Measurements from ENCODE around the gene MEG3. TPM values are rescaled to one million over a fixed set of nuclear protein-coding genes. Genes with fewer than 3 reads are reported as not detected.

The MEG3 gene
- total RNA-seq, 1 experiment from 2014 or later: 62.4 TPM

GRCh38 chr14:100823413-100824080, 2.4 kb upstream of the MEG3 start:
- POLR2A ChIA-PET: no interaction called here
- TF ChIP-seq POLR2AphosphoS5 (IDR thresholded peaks at IDR 0.05; ENCODE audit: low read depth, low read length): no peak
- TF ChIP-seq, protein P1, sequence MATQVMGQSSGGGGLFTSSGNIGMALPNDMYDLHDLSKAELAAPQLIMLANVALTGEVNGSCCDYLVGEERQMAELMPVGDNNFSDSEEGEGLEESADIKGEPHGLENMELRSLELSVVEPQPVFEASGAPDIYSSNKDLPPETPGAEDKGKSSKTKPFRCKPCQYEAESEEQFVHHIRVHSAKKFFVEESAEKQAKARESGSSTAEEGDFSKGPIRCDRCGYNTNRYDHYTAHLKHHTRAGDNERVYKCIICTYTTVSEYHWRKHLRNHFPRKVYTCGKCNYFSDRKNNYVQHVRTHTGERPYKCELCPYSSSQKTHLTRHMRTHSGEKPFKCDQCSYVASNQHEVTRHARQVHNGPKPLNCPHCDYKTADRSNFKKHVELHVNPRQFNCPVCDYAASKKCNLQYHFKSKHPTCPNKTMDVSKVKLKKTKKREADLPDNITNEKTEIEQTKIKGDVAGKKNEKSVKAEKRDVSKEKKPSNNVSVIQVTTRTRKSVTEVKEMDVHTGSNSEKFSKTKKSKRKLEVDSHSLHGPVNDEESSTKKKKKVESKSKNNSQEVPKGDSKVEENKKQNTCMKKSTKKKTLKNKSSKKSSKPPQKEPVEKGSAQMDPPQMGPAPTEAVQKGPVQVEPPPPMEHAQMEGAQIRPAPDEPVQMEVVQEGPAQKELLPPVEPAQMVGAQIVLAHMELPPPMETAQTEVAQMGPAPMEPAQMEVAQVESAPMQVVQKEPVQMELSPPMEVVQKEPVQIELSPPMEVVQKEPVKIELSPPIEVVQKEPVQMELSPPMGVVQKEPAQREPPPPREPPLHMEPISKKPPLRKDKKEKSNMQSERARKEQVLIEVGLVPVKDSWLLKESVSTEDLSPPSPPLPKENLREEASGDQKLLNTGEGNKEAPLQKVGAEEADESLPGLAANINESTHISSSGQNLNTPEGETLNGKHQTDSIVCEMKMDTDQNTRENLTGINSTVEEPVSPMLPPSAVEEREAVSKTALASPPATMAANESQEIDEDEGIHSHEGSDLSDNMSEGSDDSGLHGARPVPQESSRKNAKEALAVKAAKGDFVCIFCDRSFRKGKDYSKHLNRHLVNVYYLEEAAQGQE (IDR thresholded peaks at IDR 0.05; ENCODE audit: insufficient read depth in 1 of 2, low read depth in 2 of 2, low read length in 1 of 2): no peak
- TF ChIP-seq TCF7L2 (IDR thresholded peaks at IDR 0.05; ENCODE audit: low read depth, low read length): no peak
- no peak for TF ChIP-seq CTCF (IDR thresholded peaks at IDR 0.05)
- no peak for TF ChIP-seq SIN3A (IDR thresholded peaks at IDR 0.05; ENCODE audit: borderline replicate concordance, insufficient read depth, low read depth, low read length)
- intact Hi-C loops (cut with micrococcal nuclease; ENCODE audit: unreplicated experiment): no loop called here
- H3K4me1 ChIP-seq (ENCODE audit: control insufficient read depth, insufficient read depth, low read length): no peaks in the 10 kb centered on the region
- H3K4me3 ChIP-seq (ENCODE audit: low read depth in 2 of 2, low read length in 2 of 2): no peak overlapping the region
- in situ Hi-C loops (cut with HindIII; ENCODE audit: low pct_unique_long_range_greater_than_20kb, low sequenced_read_pairs): no loop called here
- H3K36me3 ChIP-seq (ENCODE audit: control insufficient read depth, insufficient read depth, low read length): no peaks in the 10 kb centered on the region
- H3K27me3 ChIP-seq (ENCODE audit: control insufficient read depth, insufficient read depth, low read length): no peaks in the 10 kb centered on the region
- no peak for ATAC-seq
- no peak overlapping the region for H3K27ac ChIP-seq (ENCODE audit: low read length)
- CTCF ChIA-PET: no interaction called here
- no peak for DNase-seq (ENCODE audit: low read depth, low spot score)
- BruUV-seq (replicated peaks): no TSS peak
- H3K9me3 ChIP-seq (ENCODE audit: control insufficient read depth, insufficient read depth, low read depth, low read length): no peaks in the 10 kb centered on the region

DNA sequence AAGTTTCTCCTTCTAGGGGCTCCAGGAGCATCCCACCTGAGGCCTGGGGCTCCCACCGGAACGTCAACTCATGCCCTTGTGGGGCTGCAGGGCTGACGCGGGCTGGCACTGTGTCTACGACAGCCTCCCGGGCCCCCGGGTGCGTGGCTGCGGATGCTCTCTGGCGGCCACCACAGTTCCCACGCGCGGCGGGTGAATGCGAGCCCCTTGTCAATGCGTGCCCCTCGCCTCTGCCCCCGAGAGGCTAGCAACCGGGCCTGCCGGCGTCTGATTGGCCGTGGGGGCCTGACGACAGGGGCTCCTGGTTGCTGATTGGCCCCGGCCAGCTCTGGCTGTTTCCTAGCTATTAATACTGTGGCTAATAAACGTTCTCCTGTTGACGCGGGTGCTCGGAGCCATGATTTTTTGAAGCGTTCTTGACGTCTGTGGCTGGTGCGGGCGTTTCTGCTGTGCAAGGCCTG, 1.8 kb upstream of the MEG3 start:
- ChIA-PET POLR2A (no interaction called here), CTCF (no interaction called here)
- Histone ChIP-seq H3K36me3 (ENCODE audit: control insufficient read depth, insufficient read depth, low read length) (no peaks in the 10 kb centered on the region), H3K27ac (ENCODE audit: low read length) (no peak overlapping the region), H3K9me3 (ENCODE audit: control insufficient read depth, insufficient read depth, low read depth, low read length) (no peaks in the 10 kb centered on the region), H3K27me3 (ENCODE audit: control insufficient read depth, insufficient read depth, low read length) (no peaks in the 10 kb centered on the region), H3K4me1 (ENCODE audit: control insufficient read depth, insufficient read depth, low read length) (no peaks in the 10 kb centered on the region), H3K4me3 (ENCODE audit: low read depth in 2 of 2, low read length in 2 of 2) (no peak overlapping the region)
- ATAC-seq: no peak
- in situ Hi-C loops (cut with HindIII; ENCODE audit: low pct_unique_long_range_greater_than_20kb, low sequenced_read_pairs) (no loop called here), intact Hi-C loops (cut with micrococcal nuclease; ENCODE audit: unreplicated experiment) (no loop called here)
- BruUV-seq (replicated peaks): no TSS peak
- TF ChIP-seq POLR2AphosphoS5 (IDR thresholded peaks at IDR 0.05; ENCODE audit: low read depth, low read length): no peak
- TF ChIP-seq CTCF (IDR thresholded peaks at IDR 0.05): no peak
- no peak for DNase-seq (ENCODE audit: low read depth, low spot score)

Measured in Panc1 (cell line).